WTC11 (cell line): ENCODE measurements around the gene KLK1. TPM values are rescaled to one million over a fixed set of nuclear protein-coding genes. Genes with fewer than 3 reads are reported as not detected.

ENCODE experiments used
- ATAC-seq: fragments of 200-7000 bp; cut with Tn5 transposase; 2 replicates; pipeline ENCODE4 v1.10.0; 2021; ENCODE audit warnings: mild to moderate bottlenecking, moderate library complexity
- CTCF ChIA-PET: fragments of 300-600 bp; sonication (Branson Sonifier 250); formaldehyde crosslinking; loops from one replicate; lab custom pipeline; 2021; ENCODE audit warnings: antibody characterized with exemption; lab: Charles Lee
- POLR2A ChIA-PET: fragments of 350-600 bp; sonication (Branson Sonifier 250); formaldehyde crosslinking; loops from one replicate; lab custom pipeline; 2021; ENCODE audit warnings: antibody characterized with exemption; lab: Charles Lee
- DNase-seq: peaks from one replicate; pipeline ENCODE4 v3.0.0; 2021; ENCODE audit warnings: low spot score
- H3K27ac Mint-ChIP-seq: 2 replicates; pipeline ENCODE4 v1.8.0; 2021; ENCODE audit warnings: mixed read lengths
- H3K27me3 Mint-ChIP-seq: 2 replicates; pipeline ENCODE4 v1.8.0; 2021; ENCODE audit warnings: low read depth, mild to moderate bottlenecking, moderate library complexity, mixed read lengths
- H3K36me3 Mint-ChIP-seq: 2 replicates; pipeline ENCODE4 v1.8.0; 2021; ENCODE audit warnings: mixed read lengths
- H3K4me1 Mint-ChIP-seq: 2 replicates; pipeline ENCODE4 v1.8.0; 2022; ENCODE audit warnings: mixed read lengths
- H3K4me3 Mint-ChIP-seq: 2 replicates; pipeline ENCODE4 v1.8.0; 2021; ENCODE audit warnings: mild to moderate bottlenecking, moderate library complexity, mixed read lengths
- H3K9me3 Mint-ChIP-seq: 2 replicates; pipeline ENCODE4 v1.8.0; 2021; ENCODE audit warnings: mixed read lengths
- AFF4 ChIP-seq: sonication (generic); formaldehyde crosslinking; IDR thresholded peaks from 2 replicates; pipeline ENCODE4 v1.8.1; 2023; ENCODE audit warnings: mild to moderate bottlenecking, missing genetic modification reagents, borderline replicate concordance
- EMX1 ChIP-seq: fragments of 250-450 bp; sonication (Bioruptor Pico); IDR thresholded peaks from 2 replicates; pipeline ENCODE4 v1.8.0; 2021; ENCODE audit warnings: mild to moderate bottlenecking
- FOXJ3 ChIP-seq: sonication (generic); formaldehyde crosslinking; IDR thresholded peaks from 2 replicates; pipeline ENCODE4 v1.9.0; 2021; ENCODE audit warnings: missing genetic modification reagents, mild to moderate bottlenecking, borderline replicate concordance
- FOXK1 ChIP-seq: sonication (generic); formaldehyde crosslinking; IDR thresholded peaks from 2 replicates; pipeline ENCODE4 v1.8.0; 2022; ENCODE audit warnings: mild to moderate bottlenecking, moderate library complexity, missing genetic modification reagents
- IRF1 ChIP-seq: sonication (generic); formaldehyde crosslinking; IDR thresholded peaks from 2 replicates; pipeline ENCODE4 v1.8.0; 2023; ENCODE audit warnings: missing genetic modification reagents
- NR1H2 ChIP-seq: sonication (generic); formaldehyde crosslinking; IDR thresholded peaks from 2 replicates; pipeline ENCODE4 v1.9.0; 2021; ENCODE audit warnings: mild to moderate bottlenecking, moderate library complexity, missing genetic modification reagents
- PRDM15 ChIP-seq: sonication (generic); formaldehyde crosslinking; IDR thresholded peaks from 2 replicates; pipeline ENCODE4 v1.8.0; 2022; ENCODE audit warnings: missing genetic modification reagents
- RELA ChIP-seq: sonication (generic); formaldehyde crosslinking; IDR thresholded peaks from 2 replicates; pipeline ENCODE4 v1.8.1; 2022; ENCODE audit warnings: missing genetic modification reagents, mild to moderate bottlenecking, borderline replicate concordance
- RORB ChIP-seq: fragments of 250-450 bp; sonication (Bioruptor Pico); IDR thresholded peaks from 2 replicates; pipeline ENCODE4 v1.9.0; 2021; ENCODE audit warnings: mild to moderate bottlenecking
- SP1 ChIP-seq: sonication (generic); formaldehyde crosslinking; conservative IDR thresholded peaks from 2 replicates; pipeline ENCODE4 v1.8.1; 2022; ENCODE audit warnings: missing genetic modification reagents
- ZMAT4 ChIP-seq: fragments of 250-450 bp; sonication (Bioruptor Pico); IDR thresholded peaks from 2 replicates; pipeline ENCODE4 v1.9.0; 2021; ENCODE audit warnings: mild to moderate bottlenecking
- ZNF423 ChIP-seq: fragments of 250-450 bp; sonication (Bioruptor Pico); IDR thresholded peaks from 2 replicates; pipeline ENCODE4 v2.1.2; 2022; ENCODE audit warnings: mild to moderate bottlenecking, moderate library complexity
- total RNA-seq: library from RNA; stranded (reverse); gene quantifications from 3 replicates; pipeline ENCODE4 v1.2.3, GENCODE V29; 2021
- TF ChIP-seq, protein P1 (sequence below): sonication (generic); formaldehyde crosslinking; IDR thresholded peaks from 2 replicates; pipeline ENCODE4 v1.8.1; 2023; ENCODE audit warnings: mild to moderate bottlenecking, moderate library complexity, missing genetic modification reagents
- TF ChIP-seq, protein P2 (sequence below): fragments of 250-450 bp; sonication (Bioruptor Pico); conservative IDR thresholded peaks from 2 replicates; pipeline ENCODE4 v1.9.0; 2021; ENCODE audit warnings: mild to moderate bottlenecking
- TF ChIP-seq, protein P3 (sequence below): sonication (generic); formaldehyde crosslinking; IDR thresholded peaks from 2 replicates; pipeline ENCODE4 v1.8.1; 2022; ENCODE audit warnings: mild to moderate bottlenecking, moderate library complexity, missing genetic modification reagents

The KLK1 gene
- total RNA-seq, 1 experiment from 2014 or later = 3.9 TPM

GRCh38 chr19:50836543-50837195 is 13.1 kb upstream of the KLK1 start (continued):
- no peak for TF ChIP-seq AFF4 (CRISPR knock-in tag)
- no peak for TF ChIP-seq FOXJ3 (CRISPR knock-in tag)
- TF ChIP-seq RORB = no peak

DNA sequence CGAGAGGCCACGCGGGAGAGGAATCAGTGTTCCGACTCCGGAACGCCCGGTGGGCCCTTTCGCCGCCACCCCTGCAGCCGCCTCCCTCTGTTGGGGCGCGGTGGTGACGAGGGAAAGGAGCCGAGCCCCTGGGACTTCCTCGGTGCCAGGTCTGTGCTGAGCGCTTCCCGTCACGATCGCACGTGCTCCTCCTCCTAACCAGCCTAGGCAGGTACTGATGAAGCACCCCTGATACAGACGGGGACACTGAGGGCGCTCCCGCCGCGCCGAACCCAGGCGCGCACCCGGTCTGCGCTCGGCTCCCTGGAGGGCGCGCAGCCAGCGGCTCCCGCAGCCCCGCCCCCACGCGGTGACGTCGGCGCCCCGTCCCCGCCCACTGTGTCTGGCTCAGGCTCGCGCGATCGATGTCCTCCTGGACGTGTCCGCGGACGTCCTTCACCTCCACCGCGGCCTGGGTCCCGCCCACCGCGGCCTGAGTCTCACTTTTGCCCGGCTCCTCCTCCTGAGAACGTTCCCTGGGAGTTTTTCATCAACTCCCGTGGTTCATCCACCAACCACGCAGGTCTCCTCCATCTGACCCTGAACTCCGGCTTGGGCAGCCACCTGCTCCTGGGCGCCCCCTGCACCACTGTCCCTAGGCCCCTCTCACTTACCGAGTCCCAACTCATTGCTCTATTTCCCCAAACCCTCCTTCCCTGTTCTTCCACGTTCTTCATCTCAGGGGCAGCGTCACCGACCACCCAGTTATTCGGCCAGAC is 12.4 kb upstream of the KLK1 start:
- Mint-ChIP-seq H3K27me3 (peaks cover 68% of the 10 kb centered on the region), H3K4me1 (peaks cover 18% of the 10 kb centered on the region), H3K27ac (no peak overlapping the region), H3K4me3 (peak overlapping the region; percentile 83), H3K36me3 (no peaks in the 10 kb centered on the region), H3K9me3 (no peaks in the 10 kb centered on the region)
- CTCF ChIA-PET = interaction anchor here (1.2 kb wide), 2 partner anchors 74 to 181 kb away, joined by 3 to 6 read pairs; no protein-coding TSS in a partner anchor
- ATAC-seq (peak; percentile 83), DNase-seq (peak; percentile 81)
- POLR2A ChIA-PET = no interaction called here
- peak; percentile 90 for TF ChIP-seq SP1 (CRISPR knock-in tag)
- no peak for TF ChIP-seq IRF1 (CRISPR knock-in tag)
- TF ChIP-seq RELA (CRISPR knock-in tag) = no peak
- TF ChIP-seq, protein P1, sequence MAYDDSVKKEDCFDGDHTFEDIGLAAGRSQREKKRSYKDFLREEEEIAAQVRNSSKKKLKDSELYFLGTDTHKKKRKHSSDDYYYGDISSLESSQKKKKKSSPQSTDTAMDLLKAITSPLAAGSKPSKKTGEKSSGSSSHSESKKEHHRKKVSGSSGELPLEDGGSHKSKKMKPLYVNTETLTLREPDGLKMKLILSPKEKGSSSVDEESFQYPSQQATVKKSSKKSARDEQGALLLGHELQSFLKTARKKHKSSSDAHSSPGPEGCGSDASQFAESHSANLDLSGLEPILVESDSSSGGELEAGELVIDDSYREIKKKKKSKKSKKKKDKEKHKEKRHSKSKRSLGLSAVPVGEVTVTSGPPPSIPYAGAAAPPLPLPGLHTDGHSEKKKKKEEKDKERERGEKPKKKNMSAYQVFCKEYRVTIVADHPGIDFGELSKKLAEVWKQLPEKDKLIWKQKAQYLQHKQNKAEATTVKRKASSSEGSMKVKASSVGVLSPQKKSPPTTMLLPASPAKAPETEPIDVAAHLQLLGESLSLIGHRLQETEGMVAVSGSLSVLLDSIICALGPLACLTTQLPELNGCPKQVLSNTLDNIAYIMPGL (CRISPR knock-in tag) = peak; percentile 76; the same call in 1 of the 2 replicates
- no peak for TF ChIP-seq NR1H2 (CRISPR knock-in tag)
- no peak for TF ChIP-seq EMX1 (CRISPR knock-in tag)
- TF ChIP-seq ZNF423 (CRISPR knock-in tag) = peak; percentile 94
- TF ChIP-seq PRDM15 (CRISPR knock-in tag) = 0 out of 2 replicates have a peak, but pooled peaks have one; percentile 26
- TF ChIP-seq, protein P2, sequence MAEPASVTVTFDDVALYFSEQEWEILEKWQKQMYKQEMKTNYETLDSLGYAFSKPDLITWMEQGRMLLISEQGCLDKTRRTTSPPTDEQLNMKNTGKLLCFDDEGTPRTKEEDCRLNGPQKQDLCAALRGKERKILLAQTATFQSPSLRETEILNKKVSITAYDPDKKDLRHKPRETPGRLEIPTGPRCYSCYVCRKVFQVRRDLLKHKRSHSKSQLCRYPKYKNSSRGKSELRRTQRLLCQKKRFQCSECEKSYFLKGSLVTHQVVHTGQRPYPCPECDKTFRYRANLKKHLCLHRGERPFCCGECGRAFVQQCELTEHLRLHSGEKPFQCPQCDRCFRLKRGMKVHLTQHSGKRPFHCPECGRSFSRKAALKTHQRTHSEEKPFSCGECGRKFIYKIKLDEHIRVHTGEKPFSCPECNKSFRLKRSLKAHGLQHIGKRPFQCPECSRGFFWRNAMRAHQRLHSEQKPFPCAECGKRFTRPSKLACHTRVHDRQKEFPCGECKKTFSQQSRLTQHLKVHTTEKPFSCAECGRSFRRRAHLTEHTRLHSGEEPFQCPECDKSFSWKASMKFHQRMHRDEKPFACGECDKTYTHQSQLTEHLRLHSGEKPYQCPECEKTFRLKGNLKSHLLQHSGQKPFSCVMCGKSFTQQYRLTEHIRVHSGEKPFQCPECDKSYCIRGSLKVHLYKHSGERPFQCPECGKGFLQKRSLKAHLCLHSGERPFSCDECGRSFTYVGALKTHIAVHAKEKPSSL (CRISPR knock-in tag) = no peak
- 0 out of 2 replicates have a peak, but pooled peaks have one; percentile 41 for TF ChIP-seq FOXK1 (CRISPR knock-in tag)
- no peak for TF ChIP-seq AFF4 (CRISPR knock-in tag)
- no peak for TF ChIP-seq ZMAT4 (CRISPR knock-in tag)
- TF ChIP-seq, protein P3, sequence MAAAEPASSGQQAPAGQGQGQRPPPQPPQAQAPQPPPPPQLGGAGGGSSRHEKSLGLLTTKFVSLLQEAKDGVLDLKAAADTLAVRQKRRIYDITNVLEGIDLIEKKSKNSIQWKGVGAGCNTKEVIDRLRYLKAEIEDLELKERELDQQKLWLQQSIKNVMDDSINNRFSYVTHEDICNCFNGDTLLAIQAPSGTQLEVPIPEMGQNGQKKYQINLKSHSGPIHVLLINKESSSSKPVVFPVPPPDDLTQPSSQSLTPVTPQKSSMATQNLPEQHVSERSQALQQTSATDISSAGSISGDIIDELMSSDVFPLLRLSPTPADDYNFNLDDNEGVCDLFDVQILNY (CRISPR knock-in tag) = peak; percentile 66; the same call in 1 of the 2 replicates
